RWPE1 (cell line): Measurements from ENCODE around the gene ACADM.
"Not testable (repeated sequence)": the region's sequence is repeated elsewhere in the genome, so short reads cannot be mapped to it uniquely, and the experiment has no call there.

Experiments
- CTCF ChIA-PET: fragments of 350-600 bp; sonication (Branson Sonifier 250); formaldehyde crosslinking; extraction: SDS; loops from one replicate; lab custom pipeline; 2021; lab: Yijun Ruan, JAX
- POLR2A ChIA-PET: fragments of 400-600 bp; formaldehyde crosslinking; extraction: SDS; loops from one replicate; lab custom pipeline; 2020; ENCODE audit warnings: antibody characterized with exemption; ENCODE audit not compliant: low non-redundant PET; lab: Yijun Ruan, JAX
- DNase-seq: peaks from one replicate; pipeline ENCODE4 v3.0.0; 2012; ENCODE audit warnings: low spot score
- H3K27ac ChIP-seq: fragments of 450-650 bp; 2 replicates; pipeline ENCODE4 v1.5.1; 2017
- CTCF ChIP-seq: fragments of 450-650 bp; conservative IDR thresholded peaks from 2 replicates; pipeline ENCODE4 v1.5.1; 2017; ENCODE audit warnings: low read depth, mild to moderate bottlenecking

ACADM gene

DNA sequence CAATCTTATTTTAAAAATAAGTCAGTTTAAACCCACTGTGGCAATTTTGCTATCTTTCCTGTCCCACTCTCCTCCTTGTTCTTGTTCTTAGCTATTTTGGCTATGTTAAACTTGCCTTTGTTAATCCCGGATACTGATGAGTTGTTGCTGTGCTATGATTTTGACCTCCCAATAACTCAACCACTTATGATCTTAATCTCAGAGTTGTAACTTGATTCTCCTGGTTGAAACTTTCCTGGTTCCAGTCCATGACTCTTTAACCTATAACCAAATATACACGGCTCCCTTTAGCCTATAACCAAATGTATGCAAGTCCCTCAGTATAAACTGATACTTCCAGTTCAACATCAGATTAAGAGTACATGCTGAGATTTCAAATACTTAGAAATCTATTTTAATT, 15.6 kb upstream of the ACADM start:
- no peak for TF ChIP-seq CTCF
- ChIA-PET POLR2A (no interaction called here), CTCF (no interaction called here)
- no peak for DNase-seq
- H3K27ac ChIP-seq: no peak overlapping the region

- H3K27ac ChIP-seq: no peak overlapping the region
- DNase-seq: no peak
- POLR2A ChIA-PET: no interaction called here
- TF ChIP-seq CTCF: no peak
- CTCF ChIA-PET: no interaction called here
Observed at GRCh38 chr1:75710832-75711231, 13.7 kb upstream of the ACADM start.

DNA sequence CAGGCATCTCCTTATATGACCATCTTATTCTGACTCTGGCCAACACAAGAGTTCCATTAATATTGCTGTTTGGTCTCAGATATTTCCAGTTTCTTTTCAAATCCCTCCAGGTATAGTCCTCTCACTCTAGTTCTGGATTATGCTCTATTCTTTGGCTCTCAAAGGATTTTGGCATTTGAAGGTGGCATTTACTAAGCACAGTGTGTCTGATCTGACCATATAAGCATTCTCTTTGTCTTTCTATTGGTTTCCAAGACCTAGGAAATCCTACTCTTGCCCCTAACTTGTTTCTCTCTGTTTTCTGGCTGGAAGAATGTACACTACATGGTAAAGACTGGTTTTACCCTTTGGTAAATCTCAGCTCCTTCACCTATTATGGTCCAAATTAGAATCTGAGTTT, 12.7 kb upstream of the ACADM start:
- no peak for DNase-seq
- POLR2A ChIA-PET: no interaction called here
- no peak for TF ChIP-seq CTCF
- H3K27ac ChIP-seq: no peak overlapping the region
- CTCF ChIA-PET: no interaction called here

DNA sequence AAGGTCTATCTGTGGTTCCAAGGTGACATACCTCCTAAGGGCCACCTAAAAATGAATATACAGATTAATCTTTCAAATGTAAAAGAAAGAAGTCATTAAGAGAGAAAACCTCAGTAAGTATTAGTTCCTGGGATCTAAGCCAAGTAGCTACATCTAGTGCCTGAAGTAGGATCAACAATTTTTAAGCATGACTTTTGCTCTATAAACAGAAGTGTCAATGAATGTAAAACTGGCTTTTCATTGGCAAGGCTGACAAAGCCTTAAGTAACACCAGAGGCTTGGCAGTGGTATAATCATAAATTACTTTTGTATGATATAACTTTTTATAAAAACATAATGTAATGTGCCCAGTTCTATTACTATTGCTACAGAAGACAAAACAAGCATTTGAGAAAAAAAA, 12.2 kb upstream of the ACADM start:
- ChIA-PET CTCF (no interaction called here), POLR2A (no interaction called here)
- DNase-seq: no peak
- TF ChIP-seq CTCF: no peak
- H3K27ac ChIP-seq: no peak overlapping the region

DNA sequence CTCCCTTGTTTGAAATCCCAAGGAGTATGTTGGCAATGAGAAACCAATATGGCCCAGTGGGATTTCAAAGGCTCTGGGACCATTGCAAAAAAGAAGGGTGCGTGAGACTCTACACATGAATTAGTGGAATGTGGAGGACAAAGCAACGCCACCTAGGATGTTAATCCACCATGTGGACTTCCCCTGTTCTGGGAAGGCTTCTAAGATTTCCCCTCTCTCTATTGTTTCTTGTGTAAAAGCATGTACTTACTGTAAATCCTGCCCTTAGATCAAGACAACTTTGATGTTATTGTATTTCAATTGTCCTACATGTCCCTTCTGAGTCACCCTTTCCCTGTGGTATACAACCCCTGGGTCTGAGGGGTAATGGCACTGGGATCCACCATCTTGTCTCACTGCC, 4.7 kb upstream of the ACADM start:
- POLR2A ChIA-PET: no interaction called here

GRCh38 chr1:75720325-75720724, 4.2 kb upstream of the ACADM start:
- no peak for TF ChIP-seq CTCF
- ChIA-PET POLR2A (no interaction called here), CTCF (no interaction called here)
- no peak for DNase-seq
- H3K27ac ChIP-seq: no peak overlapping the region

More for the DNA sequence above, 4.7 kb upstream of the ACADM start:
- CTCF ChIA-PET: no interaction called here
- no peak for TF ChIP-seq CTCF
- no peak overlapping the region for H3K27ac ChIP-seq
- DNase-seq: no peak

GRCh38 chr1:75720820-75721219, 3.7 kb upstream of the ACADM start:
- no peak for DNase-seq
- no peak overlapping the region for H3K27ac ChIP-seq
- POLR2A ChIA-PET: no interaction called here

DNA sequence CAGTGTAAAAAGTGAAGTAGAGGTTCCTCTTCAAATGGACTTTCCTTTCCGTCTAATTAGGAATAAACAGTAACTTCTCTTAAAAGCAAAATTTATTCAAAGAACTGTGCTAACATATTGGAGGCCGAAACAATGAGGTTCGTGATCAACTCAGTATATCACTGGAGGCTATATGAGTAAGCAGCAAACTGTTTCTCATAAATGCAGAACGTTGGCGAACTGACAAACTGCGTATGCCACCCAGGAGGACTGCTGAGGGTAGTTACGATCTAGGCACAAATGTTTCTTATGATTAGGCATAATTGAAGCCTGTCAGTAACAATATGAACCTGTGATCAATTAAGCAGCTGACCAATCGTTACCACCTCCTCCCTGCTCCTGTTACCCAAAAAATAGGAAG, 2.3 kb upstream of the ACADM start:
- DNase-seq: peak; percentile 9
- POLR2A ChIA-PET, CTCF ChIA-PET, H3K27ac ChIP-seq: not testable (repeated sequence)

More at GRCh38 chr1:75720820-75721219, 3.7 kb upstream of the ACADM start:
- CTCF ChIA-PET: no interaction called here
- no peak for TF ChIP-seq CTCF
